Measurements from ENCODE around the gene SMAGP.
"Not testable (repeated sequence)": the region's sequence is repeated elsewhere in the genome, so short reads cannot be mapped to it uniquely, and the experiment has no call there.

The SMAGP gene

DNA sequence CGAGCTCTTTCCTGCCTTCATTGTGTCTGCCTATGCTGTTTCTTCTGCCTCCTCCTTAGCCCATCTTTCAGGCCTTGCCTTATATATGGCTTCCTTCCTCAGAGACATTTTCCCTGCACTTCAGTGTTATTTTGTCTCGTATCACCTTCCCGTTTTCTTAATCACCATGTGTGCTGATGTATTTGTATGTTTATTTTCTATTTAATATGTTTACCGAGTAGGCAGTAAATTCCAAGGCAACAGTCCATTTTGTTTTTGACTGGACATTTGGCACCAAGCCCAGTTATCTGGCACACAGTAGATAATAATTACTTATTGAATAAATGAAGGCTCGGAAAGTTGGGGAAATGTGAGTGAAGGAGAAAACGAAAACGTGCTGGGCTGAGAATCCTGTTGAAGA, 47.8 kb downstream of the SMAGP start:
- H3K27ac Mint-ChIP-seq, result no peak overlapping the region
- H3K4me3 Mint-ChIP-seq, result no peak overlapping the region
- no peaks in the 10 kb centered on the region for H3K36me3 Mint-ChIP-seq (ENCODE audit: low read depth)
- H3K4me1 Mint-ChIP-seq (ENCODE audit: low read depth), result peaks cover 15% of the 10 kb centered on the region
- H3K27me3 Mint-ChIP-seq, result no peaks in the 10 kb centered on the region
- H3K9me3 Mint-ChIP-seq, result no peaks in the 10 kb centered on the region

DNA sequence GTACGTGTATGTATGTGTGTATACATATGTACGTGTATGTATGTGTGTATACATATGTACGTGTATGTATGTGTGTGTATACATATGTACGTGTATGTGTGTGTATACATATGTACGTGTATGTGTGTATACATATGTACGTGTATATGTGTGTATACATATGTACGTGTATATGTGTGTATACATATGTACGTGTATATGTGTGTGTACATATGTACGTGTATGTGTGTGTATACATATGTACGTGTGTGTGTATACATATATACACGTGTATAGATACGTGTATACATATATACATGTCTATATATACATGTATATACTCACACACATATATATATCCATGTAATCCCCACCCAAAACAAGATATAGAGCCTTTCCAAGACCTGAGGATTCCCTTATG, 50.4 kb downstream of the SMAGP start:
- not testable (repeated sequence) for H3K9me3 Mint-ChIP-seq; H3K4me3 Mint-ChIP-seq; H3K27ac Mint-ChIP-seq; H3K36me3 Mint-ChIP-seq (ENCODE audit: low read depth); H3K27me3 Mint-ChIP-seq
- peaks cover 20% of the 10 kb centered on the region for H3K4me1 Mint-ChIP-seq (ENCODE audit: low read depth)

DNA sequence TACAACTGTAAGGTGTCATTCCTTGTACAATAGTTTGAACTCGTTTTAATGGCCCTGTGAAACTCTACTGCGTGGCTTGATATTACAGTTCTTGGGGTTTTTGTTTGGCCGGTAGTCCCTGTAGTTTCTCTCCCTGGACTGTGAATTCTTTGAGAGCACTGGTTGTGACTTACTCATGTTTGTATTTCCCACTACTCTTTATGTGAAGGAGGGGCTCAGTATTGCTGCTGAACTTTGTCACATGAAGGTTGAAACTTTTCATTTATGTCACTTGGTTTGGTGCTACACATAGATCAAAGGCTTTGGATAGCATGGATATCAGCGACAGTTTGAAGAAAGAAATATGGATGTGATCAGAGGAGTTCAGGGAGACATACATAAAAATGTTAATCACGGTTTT, 50.9 kb downstream of the SMAGP start:
- no peaks in the 10 kb centered on the region for H3K36me3 Mint-ChIP-seq (ENCODE audit: low read depth)
- peak overlapping the region; percentile 88 for H3K4me3 Mint-ChIP-seq
- H3K4me1 Mint-ChIP-seq (ENCODE audit: low read depth), result peaks cover 20% of the 10 kb centered on the region
- no peaks in the 10 kb centered on the region for H3K27me3 Mint-ChIP-seq
- H3K27ac Mint-ChIP-seq, result peak overlapping the region; percentile 99
- no peaks in the 10 kb centered on the region for H3K9me3 Mint-ChIP-seq

DNA sequence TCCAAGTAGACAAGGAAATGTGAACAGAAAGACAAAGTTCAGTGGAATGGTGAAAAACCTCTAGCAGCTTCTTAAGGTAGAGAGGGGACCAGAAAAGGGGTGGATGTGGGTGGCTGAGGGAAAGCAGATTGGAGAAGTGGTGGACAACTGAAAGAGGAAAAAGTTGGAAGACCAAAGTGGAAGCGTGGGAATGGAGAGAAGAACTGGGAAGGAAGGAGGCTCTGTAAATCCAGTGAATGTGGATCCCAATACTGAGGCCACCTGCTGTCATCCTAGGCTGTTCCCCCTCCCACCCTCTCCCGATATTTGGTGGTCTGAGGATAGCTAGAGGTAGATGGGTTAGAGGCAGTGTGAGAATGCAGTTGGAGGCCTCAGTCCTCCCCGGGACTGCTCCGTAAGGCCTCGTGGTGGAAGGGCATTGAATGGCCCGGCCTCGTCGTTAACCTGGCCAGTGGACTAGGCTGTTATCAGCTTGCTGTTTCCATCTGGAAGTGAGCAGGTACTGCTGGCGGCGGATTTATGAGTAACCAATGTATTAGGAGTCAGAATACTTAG, 51.5 kb downstream of the SMAGP start:
- Mint-ChIP-seq H3K36me3 (ENCODE audit: low read depth) (no peaks in the 10 kb centered on the region), H3K4me3 (peak overlapping the region; percentile 88), H3K9me3 (no peaks in the 10 kb centered on the region), H3K4me1 (ENCODE audit: low read depth) (peaks cover 20% of the 10 kb centered on the region), H3K27me3 (no peaks in the 10 kb centered on the region), H3K27ac (peak overlapping the region; percentile 99)

DNA sequence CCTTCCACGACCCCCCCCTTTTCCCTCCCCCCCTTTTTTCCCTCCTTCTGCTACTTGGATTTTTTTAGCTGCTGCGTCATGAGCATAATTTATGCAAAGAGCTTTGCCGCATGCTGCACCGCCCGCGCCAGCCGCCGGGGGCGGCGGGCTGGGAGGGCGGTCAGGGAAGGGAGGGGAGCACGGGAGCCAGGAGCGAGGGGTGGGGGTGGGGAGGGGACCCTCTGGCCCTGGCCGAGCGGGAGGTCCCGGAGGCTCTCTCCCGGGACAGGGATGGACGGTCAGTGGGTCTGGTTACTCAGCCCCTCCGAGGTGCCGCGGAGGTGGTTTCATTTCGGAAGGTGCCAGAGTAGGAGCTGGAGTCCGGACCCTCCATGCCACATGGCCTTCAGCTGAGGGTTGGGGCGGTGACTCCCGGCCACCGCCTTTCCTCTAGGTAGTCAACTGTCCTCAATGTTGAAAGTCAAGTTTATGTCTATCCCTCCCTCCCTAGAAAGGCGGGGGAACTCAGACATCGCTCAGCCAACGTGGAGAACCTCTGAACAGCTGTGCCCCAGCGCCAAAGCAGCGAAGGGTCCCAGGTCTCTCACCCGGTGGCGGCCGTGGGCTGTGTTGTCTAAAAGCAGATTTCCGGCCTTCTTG, 52.1 kb downstream of the SMAGP start, which contains the start of gene POU6F1:
TSS of gene POU6F1 (minus strand) at position 95 of the 639 bp plus-strand sequence. CDS start 11,226 bp downstream, outside the sequence.
- Mint-ChIP-seq H3K36me3 (ENCODE audit: low read depth) (no peaks in the 10 kb centered on the region), H3K27ac (peak within 1 kb of the TSS; percentile 99)

DNA sequence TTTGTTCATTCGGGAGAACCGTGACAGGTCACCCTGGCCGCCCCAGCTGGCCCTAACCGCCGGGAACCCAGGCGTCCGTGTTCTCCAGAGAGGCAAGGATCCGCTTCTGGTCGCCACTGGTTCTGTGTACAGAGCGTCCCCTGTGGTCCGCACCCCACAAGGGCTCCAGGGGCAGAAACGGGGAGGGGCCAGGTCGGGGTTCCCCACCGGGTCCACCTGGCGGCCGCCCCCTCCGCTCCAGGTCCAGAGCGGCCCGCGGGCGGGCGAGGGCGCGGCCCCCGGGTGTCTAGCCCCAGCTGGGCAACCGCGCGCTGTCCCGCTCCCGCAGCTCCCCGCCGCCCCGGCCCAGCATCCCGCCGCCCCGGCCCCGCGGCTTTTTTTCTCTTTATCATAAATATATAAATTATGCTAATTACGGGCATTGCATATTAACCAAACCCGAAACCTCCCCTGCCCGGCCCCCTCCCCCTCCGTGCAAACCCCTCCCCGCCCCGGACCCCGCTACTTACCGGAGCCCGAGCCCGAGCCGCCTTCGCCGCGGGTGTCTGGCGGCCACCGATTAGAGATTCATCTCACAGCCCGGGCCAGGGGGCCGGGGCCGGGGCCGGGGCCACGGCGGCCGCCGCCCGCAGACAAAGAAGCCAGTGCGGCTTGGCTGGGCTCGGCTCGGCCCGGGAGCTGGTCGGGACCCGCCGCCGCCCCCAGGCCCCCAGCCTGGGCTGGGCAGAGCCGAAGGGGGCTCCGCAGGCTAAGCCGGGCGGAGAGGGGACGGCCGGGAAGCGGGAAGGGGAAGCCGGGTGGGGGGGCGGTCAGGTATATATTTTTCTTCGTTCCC, 52.9 kb downstream of the SMAGP start:
- Mint-ChIP-seq H3K4me3 (peak overlapping the region; percentile 88), H3K27ac (no peak overlapping the region), H3K27me3 (no peaks in the 10 kb centered on the region), H3K9me3 (no peaks in the 10 kb centered on the region), H3K36me3 (ENCODE audit: low read depth) (no peaks in the 10 kb centered on the region), H3K4me1 (ENCODE audit: low read depth) (peaks cover 20% of the 10 kb centered on the region)

More for the DNA sequence above, 52.1 kb downstream of the SMAGP start, which contains the start of gene POU6F1:
- Mint-ChIP-seq H3K9me3 (no peaks in the 10 kb centered on the region), H3K27me3 (no peaks in the 10 kb centered on the region), H3K4me1 (ENCODE audit: low read depth) (peaks cover 20% of the 10 kb centered on the region), H3K4me3 (peak within 1 kb of the TSS; percentile 88)

DNA sequence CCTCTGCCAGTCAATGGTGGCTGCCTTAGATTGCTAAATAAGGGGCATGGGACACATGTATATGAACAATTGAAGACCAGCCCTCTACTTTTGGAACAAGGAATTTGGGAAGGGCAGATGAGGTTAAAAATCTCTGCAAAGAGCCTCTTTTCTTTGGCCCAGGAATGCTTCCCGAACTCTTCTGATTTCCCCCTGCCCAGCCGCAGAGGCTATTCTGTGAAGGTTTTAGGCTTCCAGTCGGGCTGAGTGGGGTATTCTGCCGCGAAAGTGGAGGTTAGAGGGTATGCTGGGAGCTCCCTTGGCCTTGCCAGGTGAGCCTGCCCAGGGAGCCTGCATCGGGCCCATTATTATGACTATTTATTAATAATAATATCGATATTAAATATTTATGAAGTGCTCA, 53.6 kb downstream of the SMAGP start:
- Mint-ChIP-seq H3K4me3 (peak overlapping the region; percentile 58), H3K4me1 (ENCODE audit: low read depth) (peaks cover 20% of the 10 kb centered on the region), H3K9me3 (no peaks in the 10 kb centered on the region), H3K36me3 (ENCODE audit: low read depth) (no peaks in the 10 kb centered on the region), H3K27me3 (no peaks in the 10 kb centered on the region), H3K27ac (no peak overlapping the region)

DNA sequence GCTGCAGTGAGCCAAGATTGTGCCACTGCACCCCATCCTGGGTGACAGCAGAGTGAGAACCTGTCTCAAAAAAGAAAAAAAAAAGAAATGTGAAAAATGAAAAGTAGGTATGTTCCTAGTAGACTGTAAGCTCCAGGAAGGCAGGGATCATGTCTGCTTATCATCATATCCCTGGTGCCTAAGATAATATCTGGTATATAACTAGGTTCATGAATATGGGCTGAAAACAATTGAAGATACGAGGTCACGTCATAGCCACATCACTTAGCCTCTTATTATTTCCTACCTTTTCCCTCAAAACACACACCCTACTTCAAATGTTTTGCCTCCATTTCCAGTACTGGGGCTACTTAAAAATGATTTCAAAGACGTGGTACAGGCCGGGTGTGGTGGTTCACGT, 55.3 kb downstream of the SMAGP start:
- H3K4me1 Mint-ChIP-seq (ENCODE audit: low read depth), result peaks cover 20% of the 10 kb centered on the region
- H3K27me3 Mint-ChIP-seq, result no peaks in the 10 kb centered on the region
- H3K9me3 Mint-ChIP-seq, result no peaks in the 10 kb centered on the region
- H3K4me3 Mint-ChIP-seq, result no peak overlapping the region
- no peaks in the 10 kb centered on the region for H3K36me3 Mint-ChIP-seq (ENCODE audit: low read depth)
- peak overlapping the region; percentile 26 for H3K27ac Mint-ChIP-seq

DNA sequence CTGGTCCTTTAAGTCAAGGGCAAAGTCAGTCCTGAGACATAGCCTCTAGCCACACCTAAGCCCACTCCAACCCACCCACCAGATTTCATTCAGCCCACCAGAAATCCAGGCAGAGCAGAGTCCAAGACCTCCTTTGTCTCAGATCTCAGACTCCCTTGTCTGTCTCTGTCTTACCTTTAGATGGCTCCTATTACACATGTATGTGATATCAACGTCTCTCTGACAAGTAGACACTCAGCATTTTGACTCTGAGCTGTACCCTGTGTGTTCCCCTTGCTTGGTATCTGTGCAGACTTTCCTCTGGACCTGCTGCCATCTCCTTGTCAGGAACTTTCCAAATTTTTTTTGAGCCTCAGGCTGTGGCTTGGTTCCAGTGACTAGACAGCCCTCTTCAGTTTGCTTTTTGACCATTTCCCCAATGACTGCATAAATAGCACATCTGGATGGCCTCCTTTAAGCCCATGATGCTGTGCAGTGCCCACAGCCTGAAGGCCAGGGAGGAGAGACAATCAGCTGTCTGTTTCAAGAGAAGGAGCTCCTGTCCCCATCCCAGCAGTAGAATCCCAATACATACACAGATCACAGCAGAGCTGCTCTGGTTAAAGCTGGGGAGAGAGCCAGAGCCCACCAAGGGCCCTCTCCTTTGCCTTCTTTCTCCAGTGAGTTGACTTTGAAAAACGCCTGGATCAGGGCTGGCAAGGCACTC, 59.4 kb downstream of the SMAGP start:
- no peak overlapping the region for H3K27ac Mint-ChIP-seq
- H3K27me3 Mint-ChIP-seq, result no peaks in the 10 kb centered on the region
- no peak overlapping the region for H3K4me3 Mint-ChIP-seq
- H3K9me3 Mint-ChIP-seq, result no peaks in the 10 kb centered on the region
- no peaks in the 10 kb centered on the region for H3K4me1 Mint-ChIP-seq (ENCODE audit: low read depth)
- H3K36me3 Mint-ChIP-seq (ENCODE audit: low read depth), result no peaks in the 10 kb centered on the region

DNA sequence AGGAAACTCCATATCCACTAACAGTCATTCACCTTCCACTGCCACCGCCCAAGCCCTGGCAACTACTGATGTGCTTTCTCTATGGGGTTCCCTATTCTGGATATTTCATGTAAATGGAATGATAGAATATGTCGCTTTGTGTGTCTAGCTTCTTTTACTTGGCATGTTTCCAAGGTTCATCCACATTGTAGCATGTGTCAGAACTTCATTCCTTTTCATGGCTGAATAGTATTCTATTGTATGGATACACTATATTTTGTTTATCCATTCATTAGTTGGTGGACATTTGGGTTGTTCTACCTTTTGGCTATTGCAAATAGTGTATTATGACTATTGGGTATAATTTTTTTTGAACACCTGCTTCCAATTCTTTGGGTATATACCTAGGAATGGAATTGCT, 61.0 kb downstream of the SMAGP start:
- H3K27me3 Mint-ChIP-seq, result no peaks in the 10 kb centered on the region
- H3K4me1 Mint-ChIP-seq (ENCODE audit: low read depth), result no peaks in the 10 kb centered on the region
- no peaks in the 10 kb centered on the region for H3K36me3 Mint-ChIP-seq (ENCODE audit: low read depth)
- H3K27ac Mint-ChIP-seq, result no peak overlapping the region
- H3K4me3 Mint-ChIP-seq, result no peak overlapping the region
- H3K9me3 Mint-ChIP-seq, result no peaks in the 10 kb centered on the region

DNA sequence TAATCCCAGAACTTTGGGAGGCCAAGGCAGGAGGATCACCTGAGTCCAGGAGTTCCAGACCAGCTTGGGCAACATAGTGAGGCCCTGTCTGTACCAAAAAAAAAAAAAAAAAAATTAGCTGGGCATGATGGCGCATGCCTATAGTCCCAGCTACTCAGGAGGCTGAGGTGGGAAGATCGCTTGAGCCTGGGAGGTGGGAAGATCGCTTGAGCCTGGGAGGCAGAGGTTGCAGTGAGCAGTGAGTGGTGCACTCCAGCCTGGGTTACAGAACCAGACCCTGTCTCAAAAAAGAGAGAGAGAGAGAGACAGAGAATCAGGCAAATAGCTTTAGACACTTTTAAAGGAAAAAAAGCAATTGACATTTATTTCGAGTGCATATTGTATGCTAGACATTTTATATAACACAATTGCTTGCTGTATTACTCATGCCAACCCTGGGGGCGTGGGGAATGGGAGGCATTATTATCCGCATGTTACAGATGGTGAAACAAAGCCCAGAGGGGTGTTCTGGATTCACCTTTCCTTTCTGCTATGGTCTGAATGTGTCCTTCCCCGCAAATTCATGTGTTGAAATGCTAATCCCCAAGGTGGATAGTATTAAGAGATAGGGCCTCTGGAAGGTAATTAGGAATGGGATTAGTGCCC, 62.1 kb downstream of the SMAGP start:
- peak overlapping the region; percentile 26 for H3K27ac Mint-ChIP-seq
- H3K36me3 Mint-ChIP-seq (ENCODE audit: low read depth), result no peaks in the 10 kb centered on the region
- no peak overlapping the region for H3K4me3 Mint-ChIP-seq
- H3K27me3 Mint-ChIP-seq, result no peaks in the 10 kb centered on the region
- no peaks in the 10 kb centered on the region for H3K9me3 Mint-ChIP-seq
- H3K4me1 Mint-ChIP-seq (ENCODE audit: low read depth), result no peaks in the 10 kb centered on the region

DNA sequence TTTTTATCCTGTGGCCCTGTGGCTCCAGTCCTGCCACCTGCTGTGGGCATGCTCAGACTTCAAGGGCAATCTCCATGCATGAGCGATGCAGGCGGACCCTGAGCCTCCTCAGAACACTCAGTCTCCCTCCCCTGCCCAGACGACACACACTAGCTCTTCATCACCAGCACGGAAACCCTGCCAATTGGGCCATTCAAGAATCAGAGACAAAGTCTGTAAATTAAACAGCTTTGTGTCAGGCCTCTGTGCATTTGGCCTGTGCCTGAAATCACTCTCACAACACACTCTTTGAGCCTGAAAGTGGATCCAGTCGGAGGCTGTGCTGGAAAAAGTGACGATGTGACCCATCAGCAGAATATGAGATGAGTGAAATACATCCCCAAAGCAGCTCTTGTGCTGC, 64.9 kb downstream of the SMAGP start:
- no peaks in the 10 kb centered on the region for H3K4me1 Mint-ChIP-seq (ENCODE audit: low read depth)
- H3K36me3 Mint-ChIP-seq (ENCODE audit: low read depth), result no peaks in the 10 kb centered on the region
- no peak overlapping the region for H3K27ac Mint-ChIP-seq
- H3K9me3 Mint-ChIP-seq, result no peaks in the 10 kb centered on the region
- H3K27me3 Mint-ChIP-seq, result no peaks in the 10 kb centered on the region
- H3K4me3 Mint-ChIP-seq, result no peak overlapping the region

DNA sequence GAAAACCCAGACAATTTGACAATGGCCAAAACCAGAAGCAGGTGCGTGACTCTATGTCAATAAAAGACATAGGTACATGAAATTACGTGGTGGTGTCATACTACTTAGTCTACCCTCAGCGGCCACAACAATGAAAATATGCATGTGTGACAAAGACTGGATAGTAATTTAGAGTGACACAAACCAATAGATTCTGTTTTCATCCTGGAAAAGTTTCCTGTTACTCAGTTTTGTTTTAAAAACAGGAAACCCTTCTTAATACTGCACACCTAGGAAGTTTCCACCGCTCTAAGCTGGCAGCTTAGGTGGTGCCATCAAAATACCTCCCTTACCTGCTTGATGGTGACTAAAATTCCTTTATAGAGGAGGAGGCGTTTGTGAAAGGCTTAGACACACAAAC, 67.5 kb downstream of the SMAGP start:
- Mint-ChIP-seq H3K4me1 (ENCODE audit: low read depth) (no peaks in the 10 kb centered on the region), H3K9me3 (no peaks in the 10 kb centered on the region), H3K27ac (no peak overlapping the region), H3K36me3 (ENCODE audit: low read depth) (no peaks in the 10 kb centered on the region), H3K4me3 (no peak overlapping the region), H3K27me3 (no peaks in the 10 kb centered on the region)

DNA sequence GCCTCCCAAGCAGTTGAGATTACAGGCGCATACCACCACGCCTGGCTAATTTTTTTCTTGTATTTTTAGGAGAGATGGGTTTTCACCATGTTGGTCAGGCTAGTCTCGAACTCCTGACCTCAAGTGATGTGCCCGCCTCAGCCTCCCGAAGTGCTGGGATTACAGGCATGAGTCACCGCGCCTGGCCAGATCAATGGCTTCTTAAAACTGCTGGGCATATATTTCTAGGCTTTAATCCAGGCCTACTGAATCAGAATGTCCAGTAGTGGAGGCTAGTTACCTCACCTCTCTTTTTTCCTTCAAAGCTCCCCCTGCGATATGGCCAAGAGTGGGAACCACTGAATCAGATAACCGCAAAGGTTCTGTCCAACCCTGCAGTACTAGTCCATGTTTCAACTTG, 69.4 kb downstream of the SMAGP start:
- no peak overlapping the region for H3K27ac Mint-ChIP-seq
- H3K36me3 Mint-ChIP-seq (ENCODE audit: low read depth), result no peaks in the 10 kb centered on the region
- no peaks in the 10 kb centered on the region for H3K27me3 Mint-ChIP-seq
- H3K4me1 Mint-ChIP-seq (ENCODE audit: low read depth), result no peaks in the 10 kb centered on the region
- H3K4me3 Mint-ChIP-seq, result no peak overlapping the region
- no peaks in the 10 kb centered on the region for H3K9me3 Mint-ChIP-seq
